MM.1S (cell line): ENCODE measurements around the gene CETN1.

Experiments used
- CTCF ChIP-seq: fragments of 300-600 bp; sonication (generic); IDR thresholded peaks from 2 replicates; pipeline ENCODE4 v1.5.1; 2016; ENCODE audit warnings: antibody characterized with exemption, low read length, mixed read lengths
- EZH2 ChIP-seq: fragments of 300-600 bp; sonication (generic); optimal IDR thresholded peaks from 2 replicates; pipeline ENCODE3; 2017; ENCODE audit warnings: low read depth, mild to moderate bottlenecking, antibody characterized with exemption, low read length, mixed read lengths

GRCh38 chr18:533995-534601, 46.1 kb upstream of the CETN1 start:
- TF ChIP-seq CTCF (no peak), EZH2 (no peak)
